Lower leg skin (tissue), 4 donors: ENCODE data around the gene PRAF2. TPM values are rescaled to one million over a fixed set of nuclear protein-coding genes. Genes with fewer than 3 reads are reported as not detected.

Experiments used
- DNase-seq, 2 donors: peaks; one replicate each; pipeline ENCODE4 v3.0.0-alpha.2; 2019; ENCODE audit warnings: low spot score in 2 of 2
- H3K4me3 ChIP-seq: fragments of 200-600 bp; sonication (generic); 2 replicates; pipeline ENCODE4 v1.5.1; 2017; ENCODE audit warnings: mild to moderate bottlenecking, low read depth; ENCODE audit not compliant: poor library complexity, severe bottlenecking
- POLR2A ChIP-seq, 2 donors: fragments of 450-650 bp; IDR thresholded peaks; one replicate each; pipeline ENCODE4 v1.6.1; 2016 to 2017; ENCODE audit warnings: antibody characterized with exemption in 2 of 2, mild to moderate bottlenecking in 1 of 2, moderate library complexity in 1 of 2
- WGBS, 2 donors: methylation state at CpG; one replicate each; pipeline ENCODE4 v1.1.5; 2018; 5-methylcytosine and 5-hydroxymethylcytosine counted together
- intact Hi-C: fragments of 100-400 bp; cut with DNase I; formaldehyde crosslinking; loops from one replicate; pipeline ENCODE4 v1.15.0; 2023; ENCODE audit warnings: low total_unique reads
- total RNA-seq, 4 donors: library from RNA; depleted of rRNA; stranded (reverse); fragments of >200 nt; gene quantifications; one replicate each; pipeline ENCODE4 v1.1.0, GENCODE V29; 2016
- TF ChIP-seq, protein P1 (sequence below), 3 donors: fragments of 450-650 bp; IDR thresholded peaks; one replicate each; pipeline ENCODE4 v1.5.1; 2016; ENCODE audit warnings: antibody characterized with exemption in 3 of 3, mild to moderate bottlenecking in 3 of 3, moderate library complexity in 2 of 3

The PRAF2 gene
- total RNA-seq, 4 donors from 2014 or later, result 6.2 to 11.2 (median 7.7) TPM

DNA sequence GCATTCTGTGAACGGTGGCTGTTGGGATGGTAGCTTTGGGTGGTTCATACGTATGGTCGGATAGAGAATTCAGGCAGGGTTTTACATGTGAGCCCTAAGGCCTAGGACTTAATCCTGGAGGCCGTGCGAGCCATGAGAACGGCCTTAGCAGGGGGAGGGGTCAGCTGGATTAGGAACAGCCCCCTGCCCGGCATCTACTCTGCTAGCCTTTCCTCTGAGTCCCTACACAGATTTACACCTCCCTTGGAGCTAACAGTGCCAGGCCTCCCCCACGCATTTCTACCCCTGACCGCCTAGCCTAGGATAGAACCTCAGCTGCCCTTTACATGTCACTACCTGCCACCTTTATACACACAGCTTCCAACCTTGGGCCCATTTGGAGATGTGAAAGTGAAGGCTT, 7.1 kb downstream of the PRAF2 start:
- intact Hi-C loops, result no loop called here
- H3K4me3 ChIP-seq, result no peak overlapping the region
- TF ChIP-seq POLR2A (IDR thresholded peaks at IDR 0.05), result no peak
- TF ChIP-seq, protein P1, sequence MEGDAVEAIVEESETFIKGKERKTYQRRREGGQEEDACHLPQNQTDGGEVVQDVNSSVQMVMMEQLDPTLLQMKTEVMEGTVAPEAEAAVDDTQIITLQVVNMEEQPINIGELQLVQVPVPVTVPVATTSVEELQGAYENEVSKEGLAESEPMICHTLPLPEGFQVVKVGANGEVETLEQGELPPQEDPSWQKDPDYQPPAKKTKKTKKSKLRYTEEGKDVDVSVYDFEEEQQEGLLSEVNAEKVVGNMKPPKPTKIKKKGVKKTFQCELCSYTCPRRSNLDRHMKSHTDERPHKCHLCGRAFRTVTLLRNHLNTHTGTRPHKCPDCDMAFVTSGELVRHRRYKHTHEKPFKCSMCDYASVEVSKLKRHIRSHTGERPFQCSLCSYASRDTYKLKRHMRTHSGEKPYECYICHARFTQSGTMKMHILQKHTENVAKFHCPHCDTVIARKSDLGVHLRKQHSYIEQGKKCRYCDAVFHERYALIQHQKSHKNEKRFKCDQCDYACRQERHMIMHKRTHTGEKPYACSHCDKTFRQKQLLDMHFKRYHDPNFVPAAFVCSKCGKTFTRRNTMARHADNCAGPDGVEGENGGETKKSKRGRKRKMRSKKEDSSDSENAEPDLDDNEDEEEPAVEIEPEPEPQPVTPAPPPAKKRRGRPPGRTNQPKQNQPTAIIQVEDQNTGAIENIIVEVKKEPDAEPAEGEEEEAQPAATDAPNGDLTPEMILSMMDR (IDR thresholded peaks at IDR 0.05), result no peak
- DNase-seq, result no peak
- 67 to 73% methylated on average over 9 of the region's 9 CpGs for WGBS, 2 donors

DNA sequence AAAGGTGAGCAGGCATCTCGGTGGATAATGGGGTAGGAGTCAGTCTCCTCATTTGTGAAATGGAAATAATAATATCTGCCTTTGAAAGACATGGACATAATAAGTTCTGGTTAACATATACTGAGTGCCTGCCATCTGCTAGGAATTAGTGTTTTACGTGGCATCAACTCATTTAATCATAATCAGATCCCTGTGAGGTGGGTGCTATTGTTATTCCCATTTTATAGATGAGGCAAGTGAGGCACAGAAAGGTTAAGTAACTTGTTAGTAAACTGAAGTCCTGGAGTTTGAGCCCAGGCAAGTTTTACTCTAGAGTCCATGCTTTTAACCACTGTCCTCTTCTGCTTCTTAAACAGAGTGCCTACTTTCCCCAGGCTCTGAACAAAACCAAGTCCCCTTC, 7.5 kb downstream of the PRAF2 start:
- DNase-seq, result no peak
- intact Hi-C loops, result no loop called here
- no peak for TF ChIP-seq POLR2A (IDR thresholded peaks at IDR 0.05)
- TF ChIP-seq, protein P1 (IDR thresholded peaks at IDR 0.05), result no peak
- no peak overlapping the region for H3K4me3 ChIP-seq
- WGBS, 2 donors, result 75% methylated on average over 2 of the region's 2 CpGs

DNA sequence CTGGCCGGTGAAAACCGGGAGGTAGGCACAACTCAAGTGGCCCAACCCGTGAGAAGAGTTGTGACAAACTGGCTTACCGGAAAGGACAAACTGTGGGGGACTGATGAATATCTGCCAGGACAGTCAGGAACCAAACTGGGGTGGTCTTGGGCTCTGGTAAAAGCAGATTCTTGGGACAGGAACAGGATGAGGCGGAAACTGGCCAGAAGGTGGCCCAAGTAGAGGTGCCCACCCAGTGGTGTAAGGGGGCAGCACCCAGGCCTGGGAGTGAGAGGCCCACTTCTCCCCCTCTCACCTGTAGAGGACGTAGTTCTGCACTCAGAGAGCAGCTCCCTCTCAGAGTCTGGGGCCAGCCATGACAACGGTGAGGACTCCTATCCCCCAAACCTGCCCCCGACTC, 9.1 kb downstream of the PRAF2 start:
- no peak overlapping the region for H3K4me3 ChIP-seq
- no peak for DNase-seq
- WGBS, 2 donors, result 86 to 91% methylated on average over 4 to 8 of the region's 8 CpGs
- intact Hi-C loops, result no loop called here
- TF ChIP-seq, protein P1 (IDR thresholded peaks at IDR 0.05), result no peak
- TF ChIP-seq POLR2A (IDR thresholded peaks at IDR 0.05), result no peak

DNA sequence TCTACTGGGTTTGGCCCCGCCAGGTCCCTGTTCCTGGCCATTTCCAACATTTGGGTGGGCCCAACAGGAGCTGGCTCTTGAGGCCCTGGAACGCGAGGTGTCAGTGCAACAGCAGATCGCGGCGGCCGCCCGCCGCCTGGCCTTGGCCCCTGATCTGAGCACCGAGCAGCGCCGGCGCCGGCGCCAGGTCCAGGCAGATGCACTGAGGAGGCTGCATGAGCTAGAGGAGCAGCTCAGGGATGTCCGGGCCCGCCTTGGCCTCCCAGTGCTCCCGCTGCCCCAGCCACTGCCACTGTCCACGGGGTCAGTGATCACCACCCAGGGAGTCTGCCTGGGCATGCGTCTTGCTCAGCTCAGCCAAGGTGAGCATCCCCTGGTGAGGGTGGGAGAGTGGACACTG, 9.5 kb downstream of the PRAF2 start:
- intact Hi-C loops, result no loop called here
- no peak overlapping the region for H3K4me3 ChIP-seq
- WGBS, 2 donors, result 84% methylated on average over 12 of the region's 20 CpGs; no CpG with 5 or more reads in 1 of the 2 donors
- no peak for DNase-seq
- TF ChIP-seq POLR2A (IDR thresholded peaks at IDR 0.05), result no peak
- TF ChIP-seq, protein P1 (IDR thresholded peaks at IDR 0.05), result no peak

DNA sequence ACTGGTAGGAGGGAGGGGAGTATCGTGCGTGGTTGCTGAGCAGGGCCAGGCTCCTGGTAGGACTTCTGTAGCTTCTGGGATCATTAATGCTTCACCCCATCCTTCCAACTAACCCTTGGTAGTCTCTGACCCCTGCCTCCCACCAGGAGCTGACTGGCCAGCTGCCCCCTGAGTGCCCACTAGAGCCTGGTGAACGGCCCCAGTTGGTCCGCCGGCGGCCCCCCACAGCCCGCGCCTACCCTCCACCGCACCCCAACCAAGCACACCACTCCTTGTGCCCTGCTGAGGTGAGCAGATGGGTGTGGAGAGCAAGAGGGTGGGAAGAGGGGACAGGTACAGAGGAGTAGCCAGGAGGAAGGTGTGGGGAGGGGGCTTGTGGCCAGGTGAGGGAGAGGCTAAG, 10.1 kb downstream of the PRAF2 start:
- intact Hi-C loops, result no loop called here
- TF ChIP-seq, protein P1 (IDR thresholded peaks at IDR 0.05), result no peak
- no peak for TF ChIP-seq POLR2A (IDR thresholded peaks at IDR 0.05)
- DNase-seq, result no peak
- no peak overlapping the region for H3K4me3 ChIP-seq
- WGBS, 2 donors, result 99 to 100% methylated on average over 6 to 9 of the region's 9 CpGs

DNA sequence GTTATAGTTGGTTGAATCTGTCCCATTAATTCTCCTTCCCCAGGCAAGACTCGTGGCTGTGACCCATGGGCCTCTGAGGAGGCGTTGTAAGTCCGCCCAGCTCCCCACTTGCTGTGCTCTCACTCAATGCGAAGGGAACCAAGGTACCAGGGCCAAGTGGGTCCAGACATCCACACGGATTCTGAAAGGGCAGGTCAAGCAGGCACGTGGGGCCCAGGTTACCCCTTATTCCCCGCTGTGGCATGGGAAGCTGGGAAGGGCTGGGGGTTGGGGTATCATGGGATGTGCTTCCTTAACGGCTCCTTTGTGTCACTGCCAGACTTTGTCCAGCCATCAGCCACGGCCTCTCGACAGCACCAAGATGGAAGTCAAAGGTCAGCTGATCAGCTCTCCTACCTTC, 11.9 kb downstream of the PRAF2 start:
- intact Hi-C loops, result no loop called here
- H3K4me3 ChIP-seq, result no peak overlapping the region
- WGBS, 2 donors, result 74% methylated on average over 10 of the region's 10 CpGs; no CpG with 5 or more reads in 1 of the 2 donors
- TF ChIP-seq, protein P1 (IDR thresholded peaks at IDR 0.05), result no peak
- no peak for TF ChIP-seq POLR2A (IDR thresholded peaks at IDR 0.05)
- no peak for DNase-seq
